K562 (cell line): ENCODE data around the gene CPED1. TPM values are rescaled to one million over a fixed set of nuclear protein-coding genes. Genes with fewer than 3 reads are reported as not detected.
A peak's percentile ranks its signal among the peaks of the same experiment; 100 is the strongest.

Experiments used
- ATAC-seq: fragments of 200-7000 bp; cut with Tn5 transposase; 3 replicates; pipeline ENCODE4 v1.9.1; 2020; ENCODE audit warnings: moderate library complexity
- BruUV-seq: library from RNA; stranded (reverse); fragments of 400-500 nt; replicated peaks from 2 replicates; lab custom pipeline; 2021; lab: Mats Ljungman, UMichigan
- CTCF ChIA-PET: fragments of 300-600 bp; formaldehyde crosslinking; extraction: SDS; loops from one replicate; lab custom pipeline; 2021; ENCODE audit warnings: low intra/inter-chr PET ratio; lab: Yijun Ruan, JAX
- POLR2A ChIA-PET: fragments of 300-600, 350-650 bp; sonication (Branson Sonifier 250); formaldehyde crosslinking; extraction: SDS; loops from one replicate; lab custom pipeline; 2021; ENCODE audit warnings: antibody characterized with exemption, inconsistent platforms; lab: Yijun Ruan, JAX
- DNase-seq, 4 experiments: peaks; one replicate each; pipeline versions ENCODE4 v3.0.0 to v3.0.0-alpha.2; 2011 to 2018; ENCODE audit warnings: low spot score in 3 of 4, mixed read lengths in 3 of 4; ENCODE audit errors: extremely low read depth in 1 of 4
- FAIRE-seq: peaks from 2 replicates; lab custom pipeline; 2011; peaks lifted over from hg19 to GRCh38; lab: Jason Lieb, UNC
- H2AFZ ChIP-seq: 2 replicates; pipeline ENCODE4 v1.6.0; 2011; ENCODE audit warnings: low read depth, low read length, control low read depth, inconsistent platforms
- H3K27ac ChIP-seq: fragments of 200-600 bp; 3 replicates; pipeline ENCODE4 v1.8.0; 2011; ENCODE audit warnings: low read depth, mild to moderate bottlenecking, control low read depth, inconsistent platforms, low read length, moderate library complexity, mixed read lengths; ENCODE audit errors: extremely low read depth
- H3K27me3 ChIP-seq, 2 experiments: fragments of 300-600 bp in 1 of 2; 2 replicates in 1 of 2; 3 replicates in 1 of 2; pipeline versions ENCODE4 v1.6.0 to v1.8.0; 2011; ENCODE audit warnings: inconsistent platforms in 2 of 2, low read length in 2 of 2, mild to moderate bottlenecking in 1 of 2, mixed read lengths in 1 of 2, moderate library complexity in 1 of 2; ENCODE audit not compliant: control insufficient read depth in 2 of 2, insufficient read depth in 2 of 2
- H3K36me3 ChIP-seq: fragments of 300-600 bp; 3 replicates; pipeline ENCODE4 v1.8.0; 2011; ENCODE audit warnings: mild to moderate bottlenecking, low read length, inconsistent platforms; ENCODE audit not compliant: control insufficient read depth, insufficient read depth
- H3K4me1 ChIP-seq, 2 experiments: fragments of 200-600 bp in 1 of 2; replicated peaks in 1 of 2; 2 replicates in 1 of 2; 3 replicates in 1 of 2; pipeline versions ENCODE4 v1.5.1 to v1.8.0; 2011; ENCODE audit warnings: inconsistent platforms in 2 of 2, low read length in 2 of 2, mild to moderate bottlenecking in 1 of 2, mixed read lengths in 1 of 2, moderate library complexity in 1 of 2; ENCODE audit not compliant: control insufficient read depth in 2 of 2, insufficient read depth in 2 of 2
- H3K4me2 ChIP-seq: 2 replicates; pipeline ENCODE4 v1.6.1; 2011; ENCODE audit warnings: low read length, control low read depth, inconsistent platforms, mixed read lengths; ENCODE audit not compliant: insufficient read depth
- H3K4me3 ChIP-seq: fragments of 200-600 bp; sonication (generic), shearing (Covaris generic); 2 replicates; pipeline ENCODE4 v1.5.1; 2016; ENCODE audit warnings: control low read depth, inconsistent platforms
- H3K79me2 ChIP-seq: fragments of 200-600 bp; 3 replicates; pipeline ENCODE4 v1.8.0; 2011; ENCODE audit warnings: low read length, inconsistent platforms; ENCODE audit not compliant: control insufficient read depth, insufficient read depth
- H3K9ac ChIP-seq, 2 experiments: 2 replicates each; pipeline versions ENCODE4 v1.6.0 to v1.6.1; 2011; ENCODE audit warnings: low read depth in 2 of 2, low read length in 2 of 2, control low read depth in 1 of 2, inconsistent platforms in 1 of 2, mild to moderate bottlenecking in 1 of 2, mixed read lengths in 1 of 2; ENCODE audit not compliant: insufficient read depth in 1 of 2
- H3K9me1 ChIP-seq: one replicate; pipeline ENCODE4 v1.6.0; 2011; ENCODE audit warnings: inconsistent platforms, mild to moderate bottlenecking, low read length, moderate library complexity; ENCODE audit not compliant: control insufficient read depth, insufficient read depth
- H3K9me3 ChIP-seq: replicated peaks from 2 replicates; pipeline ENCODE4 v1.5.1; 2011; ENCODE audit warnings: low read depth, low read length, inconsistent platforms; ENCODE audit not compliant: control insufficient read depth, insufficient read depth
- H4K20me1 ChIP-seq: replicated peaks from 2 replicates; pipeline ENCODE4 v1.6.1; 2011; ENCODE audit warnings: low read length, inconsistent platforms, mixed read lengths; ENCODE audit not compliant: control insufficient read depth, insufficient read depth
- MECOM ChIP-seq: fragments of 250-450 bp; sonication (Bioruptor Pico); IDR thresholded peaks from 2 replicates; pipeline ENCODE4 v1.8.0; 2022; ENCODE audit warnings: inconsistent platforms
- NFRKB ChIP-seq: fragments of 450-650 bp; IDR thresholded peaks from 2 replicates; pipeline ENCODE4 v1.6.1; 2016; ENCODE audit warnings: low read depth
- NR2C2 ChIP-seq, 2 experiments: fragments of 200-800 bp in 1 of 2; sonication (Bioruptor generic) in 1 of 2; sonication (generic) in 1 of 2; formaldehyde crosslinking in 1 of 2; IDR thresholded peaks; 2 replicates each; pipeline versions ENCODE4 v1.6.1 to v1.8.0; 2016 to 2022; ENCODE audit warnings: mild to moderate bottlenecking in 1 of 2, missing compliant biosample characterization in 1 of 2, missing genetic modification characterization in 1 of 2, missing genetic modification reagents in 1 of 2
- RBBP5 ChIP-seq: fragments of 200-600 bp; sonication (generic); IDR thresholded peaks from 2 replicates; pipeline ENCODE4 v1.6.1; 2012; ENCODE audit warnings: borderline replicate concordance, mild to moderate bottlenecking, low read length, control low read depth, inconsistent platforms; ENCODE audit not compliant: insufficient read depth, poor library complexity, severe bottlenecking
- RBM34 ChIP-seq: fragments of 200-400 bp; formaldehyde crosslinking; IDR thresholded peaks from 2 replicates; pipeline ENCODE4 v1.6.1; 2018; ENCODE audit warnings: low read length, borderline replicate concordance; ENCODE audit not compliant: insufficient read depth
- RFX1 ChIP-seq: fragments of 450-650 bp; IDR thresholded peaks from 2 replicates; pipeline ENCODE4 v1.6.1; 2016; ENCODE audit warnings: mild to moderate bottlenecking, moderate library complexity
- TAF7 ChIP-seq: fragments of 450-650 bp; IDR thresholded peaks from 2 replicates; pipeline ENCODE4 v1.6.1; 2016; ENCODE audit warnings: missing genetic modification characterization, missing compliant biosample characterization
- XRCC3 ChIP-seq: fragments of 450-650 bp; IDR thresholded peaks from 2 replicates; pipeline ENCODE4 v1.6.1; 2017; ENCODE audit warnings: mild to moderate bottlenecking, moderate library complexity
- ZBTB5 ChIP-seq: fragments of 450-650 bp; IDR thresholded peaks from 2 replicates; pipeline ENCODE4 v1.6.1; 2017; ENCODE audit warnings: antibody characterized with exemption
- ZC3H4 ChIP-seq: sonication (generic); formaldehyde crosslinking; IDR thresholded peaks from 2 replicates; pipeline ENCODE4 v1.9.0; 2021; ENCODE audit warnings: missing genetic modification reagents, borderline replicate concordance
- ZNF239 ChIP-seq: fragments of 250-450 bp; sonication (Bioruptor Pico); IDR thresholded peaks from 2 replicates; pipeline ENCODE4 v1.4.0; 2020; ENCODE audit warnings: mild to moderate bottlenecking
- ZNF609 ChIP-seq: sonication (generic); formaldehyde crosslinking; IDR thresholded peaks from 2 replicates; pipeline ENCODE4 v1.8.1; 2023; ENCODE audit warnings: missing genetic modification reagents, mild to moderate bottlenecking, borderline replicate concordance
- WGBS: fragments of 100-300 bp; shearing (Covaris generic); methylation state at CpG from one replicate; pipeline ENCODE4 v1.1.6; 2016; ENCODE audit warnings: low coverage, mixed read lengths; ENCODE audit not compliant: insufficient coverage; ENCODE audit errors: missing lambda C conversion rate; 5-methylcytosine and 5-hydroxymethylcytosine counted together
- in situ Hi-C: fragments of 300-500 bp; cut with MboI; formaldehyde crosslinking; loops from 4 replicates; pipeline ENCODE4 v1.15.0; 2018; ENCODE audit warnings: inconsistent platforms, mixed read lengths
- intact Hi-C: fragments of 100-400 bp; cut with micrococcal nuclease; formaldehyde crosslinking; loops from 2 replicates; pipeline ENCODE4 v1.14.2; 2022
- polyA plus RNA-seq, 8 experiments: library from polyadenylated mRNA; depleted of rRNA in 4 of 8; stranded (reverse) in 5 of 8; unstranded in 3 of 8; fragments of >200 nt; fragmentation: Nextera tagmentation in 2 of 8; fragmentation: Illumina TruSeq in 1 of 8; extraction: Ambion mirVana in 2 of 8; extraction: Trizol in 1 of 8; gene quantifications; 2 replicates each; pipeline versions ENCODE4 v1.2.1 to v1.2.3, GENCODE V29; 2011 to 2014; ENCODE audit warnings: inconsistent platforms in 1 of 8, missing spikeins in 1 of 8
- total RNA-seq, 7 experiments: library from RNA; depleted of rRNA in 6 of 7; stranded (reverse); fragments of >200 nt in 6 of 7; fragmentation: Illumina TruSeq in 2 of 7; extraction: Trizol in 2 of 7; gene quantifications; 2 replicates each; pipeline versions ENCODE4 v1.2.1 to v1.2.3, GENCODE V29; 2011 to 2021; ENCODE audit warnings: low replicate concordance in 1 of 7

CPED1 gene
- total and polyA plus RNA-seq, 9 of the 15 experiments (the other 6 are each of a cell fraction or from before 2014, with no cell fraction given), result 195 to 393 (median 290) TPM

- TF ChIP-seq MECOM (CRISPR knock-in tag) (peak; percentile 20; the same call in 1 of the 2 replicates), NR2C2 (CRISPR knock-in tag; IDR thresholded peaks at IDR 0.05) (no peak), NR2C2 (tag; IDR thresholded peaks at IDR 0.05) (0 out of 2 replicates have a peak, but pooled peaks have one; percentile 16), RBBP5 (peak; percentile 59), TAF7 (tag) (0 out of 2 replicates have a peak, but pooled peaks have one; percentile 15), NFRKB (no peak), XRCC3 (no peak)
Measured at GRCh38 chr7:121075952-121076349, 87.4 kb downstream of the CPED1 start (continued).

- peaks cover 2% of the 10 kb centered on the region; the same call in 1 of the 2 replicates for H4K20me1 ChIP-seq
- FAIRE-seq, result peak; percentile 93
- no peaks in the 10 kb centered on the region for H3K9me3 ChIP-seq
- peak overlapping the region; percentile 85 for H3K27ac ChIP-seq
- peaks cover 100% of the 10 kb centered on the region for H3K79me2 ChIP-seq
- peak overlapping the region; percentile 82 for H3K9ac ChIP-seq
- ATAC-seq, result peak; percentile 75
- DNase-seq, result peak; percentile 86 to 95 (median 87)
- no peaks in the 10 kb centered on the region for H3K27me3 ChIP-seq
- H2AFZ ChIP-seq, result no peak overlapping the region
- POLR2A ChIA-PET, result interaction anchor here (0.7 to 4.5 kb wide), 26 partner anchors 7 to 265 kb away, joined by 3 to 46 read pairs (median 6); partner anchors contain the start of genes CPED1 and ING3
- peak overlapping the region; percentile 80 for H3K4me2 ChIP-seq
- WGBS, result 2% methylated on average over 3 of the region's 3 CpGs
- intact Hi-C loops, result loop anchor here (1.0 kb wide), 4 partner anchors 31 to 89 kb away; no protein-coding TSS in a partner anchor
- in situ Hi-C loops, result loop anchor here (5.0 kb wide), 1 partner anchor 79 kb away; no protein-coding TSS in a partner anchor
- peak overlapping the region; percentile 53 for H3K4me3 ChIP-seq
- CTCF ChIA-PET, result interaction anchor here (9.0 kb wide), 1 partner anchor 86 kb away, joined by 129 read pairs; the partner anchor contains the start of gene CPED1
- no peaks in the 10 kb centered on the region for H3K9me1 ChIP-seq
- H3K4me1 ChIP-seq, result peaks cover 16 to 59% of the 10 kb centered on the region in 2 experiments
- peaks cover 69% of the 10 kb centered on the region for H3K36me3 ChIP-seq
- TSS peak; percentile 69 for BruUV-seq
- TF ChIP-seq RBM34, result no peak
- TF ChIP-seq RFX1, result no peak
- TF ChIP-seq ZC3H4 (CRISPR knock-in tag), result no peak
- TF ChIP-seq ZNF609 (CRISPR knock-in tag), result no peak
- TF ChIP-seq ZBTB5, result no peak
- TF ChIP-seq ZNF239 (CRISPR knock-in tag), result no peak
Measured at GRCh38 chr7:121076350-121077164, 88.0 kb downstream of the CPED1 start.
